HG03558 (cell line): ENCODE data around the gene LRRN3.

Experiments
- ATAC-seq: cut with Tn5 transposase; IDR thresholded peaks from one replicate; pipeline ENCODE4 v1.9.1; 2021; ENCODE audit warnings: moderate number of reproducible peaks; ENCODE audit not compliant: unreplicated experiment; ENCODE audit errors: extremely low read depth

LRRN3 gene

GRCh38 chr7:111159426-111159825, 68.5 kb downstream of the LRRN3 start:
- no peak for ATAC-seq

GRCh38 chr7:111160297-111160696, 69.4 kb downstream of the LRRN3 start:
- no peak for ATAC-seq

- ATAC-seq, result no peak
These were observed 71.8 kb downstream of the LRRN3 start for GRCh38 chr7:111162692-111163091.

GRCh38 chr7:111164442-111164841, 73.5 kb downstream of the LRRN3 start:
- no peak for ATAC-seq

DNA sequence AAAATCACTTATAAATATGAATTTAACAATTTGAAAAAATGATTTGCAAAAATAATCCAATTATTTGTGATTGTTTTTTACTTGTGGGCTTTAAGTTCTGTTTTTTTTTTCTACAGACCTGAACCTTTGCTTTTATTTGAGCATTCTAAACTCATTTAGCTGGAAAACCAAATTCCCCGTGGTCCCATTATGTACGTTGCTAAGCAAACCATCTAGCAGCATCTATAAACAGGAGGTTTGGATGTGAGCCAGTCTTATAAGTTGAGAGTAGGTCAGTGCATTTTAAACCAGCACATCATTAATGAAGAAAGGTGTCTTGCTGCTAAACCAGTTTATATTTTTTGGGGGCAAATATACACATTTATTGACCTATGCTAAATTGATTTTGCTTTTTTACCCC, 77.3 kb downstream of the LRRN3 start:
- no peak for ATAC-seq

DNA sequence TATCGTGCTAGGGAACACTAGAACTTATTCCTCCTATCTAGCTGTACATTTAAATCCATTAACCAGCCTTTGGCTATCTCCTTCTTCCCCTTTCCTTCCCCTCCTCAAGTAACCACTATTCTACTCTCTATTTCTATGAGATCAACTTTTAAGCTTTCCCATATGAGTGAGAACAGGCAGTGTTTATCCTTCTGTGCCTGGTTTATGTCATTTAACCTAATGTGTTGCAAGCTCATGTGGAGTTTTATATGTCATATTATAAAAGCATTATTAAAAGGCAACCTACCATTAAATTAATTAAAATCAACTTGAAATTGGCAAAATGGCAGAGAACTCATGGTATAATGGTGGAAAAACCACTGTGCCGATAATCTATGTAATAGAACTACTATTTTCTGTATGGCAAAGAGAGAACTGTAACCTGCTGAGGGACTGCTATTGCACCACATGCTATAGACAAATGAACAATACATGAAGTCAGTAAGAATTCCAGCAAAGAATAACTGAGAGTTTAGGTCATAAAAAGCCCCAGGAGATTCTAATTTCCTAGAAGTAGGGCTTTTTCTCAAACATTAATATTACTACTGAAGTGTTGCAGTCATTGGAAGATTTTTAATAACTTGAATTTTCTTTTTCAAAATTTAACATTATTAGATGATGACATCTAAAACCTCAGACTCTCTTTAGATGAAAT, 81.8 kb downstream of the LRRN3 start:
- no peak for ATAC-seq

GRCh38 chr7:111173528-111173927, 82.6 kb downstream of the LRRN3 start:
- no peak for ATAC-seq

DNA sequence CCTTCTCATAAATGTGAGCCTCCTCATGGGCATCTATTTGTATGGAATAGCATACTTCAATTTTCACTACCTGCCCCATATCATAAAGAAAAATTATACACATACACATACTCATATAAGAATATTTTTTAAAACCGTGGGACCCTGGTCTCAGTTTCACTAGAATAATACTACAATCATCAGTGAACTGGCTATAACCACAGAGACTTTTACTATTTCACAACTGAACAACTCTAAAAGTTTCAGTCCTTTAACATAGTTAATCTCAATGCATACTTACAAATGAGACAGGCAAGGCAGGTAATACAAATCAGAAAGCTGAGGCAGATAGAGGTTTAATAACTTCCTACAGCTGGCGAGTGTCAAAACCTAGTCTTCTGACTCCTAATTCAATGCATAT, 83.1 kb downstream of the LRRN3 start:
- no peak for ATAC-seq

- no peak for ATAC-seq
These were observed 83.6 kb downstream of the LRRN3 start for GRCh38 chr7:111174510-111174909.
